Measurements from ENCODE around the gene RHOBTB3. TPM values are rescaled to one million over a fixed set of nuclear protein-coding genes. Genes with fewer than 3 reads are reported as not detected.

The RHOBTB3 gene
- total RNA-seq, 1 experiment from 2014 or later: 6.8 TPM

DNA sequence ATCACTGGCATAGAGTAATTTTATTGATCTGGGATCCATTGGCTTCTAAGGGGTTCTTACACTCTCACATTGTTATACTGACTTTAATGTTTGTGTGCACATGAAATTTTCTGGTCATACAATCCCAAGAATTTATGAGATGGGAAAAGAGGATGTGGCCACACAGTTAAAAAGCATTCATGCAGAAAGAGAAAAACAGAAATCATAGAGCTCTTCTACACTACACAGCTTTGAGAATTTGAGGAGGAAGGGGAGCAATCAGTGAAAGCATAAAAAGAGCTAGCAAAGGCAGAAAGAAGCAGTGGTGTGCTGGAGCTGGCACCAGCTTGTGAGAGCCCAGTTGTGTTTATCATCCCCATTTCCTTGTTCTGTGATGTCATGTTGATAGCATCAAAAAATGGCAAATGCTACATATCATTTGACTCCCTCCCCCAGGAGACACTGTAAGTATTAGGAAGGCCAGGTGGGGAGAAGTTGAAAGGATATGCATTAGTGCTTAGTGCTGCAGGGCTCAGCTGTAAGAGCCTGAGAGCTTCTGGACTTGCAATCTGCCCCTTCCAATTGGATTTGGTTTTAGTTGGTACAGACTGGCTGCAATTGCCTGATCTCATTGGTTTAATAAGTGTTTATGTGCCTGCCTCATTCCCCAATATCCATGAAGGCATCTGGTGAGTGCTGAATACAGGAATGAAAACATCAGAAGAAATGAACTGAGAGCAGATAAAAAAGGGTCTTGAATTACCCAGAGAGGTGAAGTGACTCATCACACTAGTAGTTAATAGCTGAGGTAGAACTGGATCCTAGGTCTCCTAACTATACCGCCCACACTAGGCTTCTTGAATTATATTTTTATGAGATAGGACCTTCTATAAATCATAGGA, 30.9 kb downstream of the RHOBTB3 start:
- no peak overlapping the region for H4K5ac ChIP-seq (ENCODE audit: insufficient read length, low read depth, low read length)
- H4K20me1 ChIP-seq (ENCODE audit: control insufficient read depth, insufficient read depth, insufficient read length): no peaks in the 10 kb centered on the region
- no peaks in the 10 kb centered on the region for H3K27me3 Mint-ChIP-seq (ENCODE audit: low read depth)
- H3K79me2 ChIP-seq (ENCODE audit: insufficient read depth, low read length): no peaks in the 10 kb centered on the region
- no peak overlapping the region for H2BK12ac ChIP-seq (ENCODE audit: insufficient read length, low read depth, low read length)
- no peak overlapping the region for H3T11ph ChIP-seq (ENCODE audit: low read length)
- H3K56ac ChIP-seq (ENCODE audit: insufficient read length, low read depth, low read length): no peak overlapping the region
- H4K91ac ChIP-seq (ENCODE audit: insufficient read length, low read depth, low read length): no peak overlapping the region
- H3K14ac ChIP-seq (ENCODE audit: insufficient read depth, low read length): no peak overlapping the region
- H4K8ac ChIP-seq (replicated peaks; ENCODE audit: insufficient read length, low read depth, low read length): no peak overlapping the region
- no peak overlapping the region for H3K27ac ChIP-seq (ENCODE audit: insufficient read length, low read depth, low read length)
- no peak overlapping the region for H2BK120ac ChIP-seq (ENCODE audit: low read depth, low read length, poor library complexity, severe bottlenecking)
- no peak overlapping the region for H2AK5ac ChIP-seq (ENCODE audit: insufficient read length, low read length)
- no CpG with 5 or more reads among the region's 1 CpG for WGBS (ENCODE audit: extremely low coverage, insufficient read length, low lambda C conversion rate)
- H2BK15ac ChIP-seq (ENCODE audit: low read depth, low read length): no peak overlapping the region
- DNase-seq: no peak
- no peaks in the 10 kb centered on the region for H3K79me1 ChIP-seq (ENCODE audit: insufficient read depth, low read depth, low read length, poor library complexity, severe bottlenecking)
- H3K9me3 ChIP-seq (ENCODE audit: control insufficient read depth, low read depth, low read length): no peaks in the 10 kb centered on the region
- H3K18ac ChIP-seq (ENCODE audit: insufficient read length, low read depth, low read length): no peak overlapping the region
- H3K9ac ChIP-seq (ENCODE audit: extremely low read depth, insufficient read length, low read length): no peak overlapping the region
- no peaks in the 10 kb centered on the region for H3K27me3 ChIP-seq (ENCODE audit: insufficient read depth, low read length)
- TF ChIP-seq, protein P1, sequence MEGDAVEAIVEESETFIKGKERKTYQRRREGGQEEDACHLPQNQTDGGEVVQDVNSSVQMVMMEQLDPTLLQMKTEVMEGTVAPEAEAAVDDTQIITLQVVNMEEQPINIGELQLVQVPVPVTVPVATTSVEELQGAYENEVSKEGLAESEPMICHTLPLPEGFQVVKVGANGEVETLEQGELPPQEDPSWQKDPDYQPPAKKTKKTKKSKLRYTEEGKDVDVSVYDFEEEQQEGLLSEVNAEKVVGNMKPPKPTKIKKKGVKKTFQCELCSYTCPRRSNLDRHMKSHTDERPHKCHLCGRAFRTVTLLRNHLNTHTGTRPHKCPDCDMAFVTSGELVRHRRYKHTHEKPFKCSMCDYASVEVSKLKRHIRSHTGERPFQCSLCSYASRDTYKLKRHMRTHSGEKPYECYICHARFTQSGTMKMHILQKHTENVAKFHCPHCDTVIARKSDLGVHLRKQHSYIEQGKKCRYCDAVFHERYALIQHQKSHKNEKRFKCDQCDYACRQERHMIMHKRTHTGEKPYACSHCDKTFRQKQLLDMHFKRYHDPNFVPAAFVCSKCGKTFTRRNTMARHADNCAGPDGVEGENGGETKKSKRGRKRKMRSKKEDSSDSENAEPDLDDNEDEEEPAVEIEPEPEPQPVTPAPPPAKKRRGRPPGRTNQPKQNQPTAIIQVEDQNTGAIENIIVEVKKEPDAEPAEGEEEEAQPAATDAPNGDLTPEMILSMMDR (conservative IDR thresholded peaks at IDR 0.05): no peak
- H2BK20ac ChIP-seq (ENCODE audit: low read depth, low read length, poor library complexity, severe bottlenecking): no peak overlapping the region
- H2AFZ ChIP-seq (ENCODE audit: low read length): no peak overlapping the region
- no peak overlapping the region for H2BK5ac ChIP-seq (ENCODE audit: insufficient read length, low read length)
- H3K4me1 Mint-ChIP-seq: 0 out of 4 replicates have a peak, but pooled peaks cover 0 to 2% of the 10 kb centered on the region in 2 experiments
- H3K4me1 ChIP-seq (ENCODE audit: insufficient read depth, low read length): no peaks in the 10 kb centered on the region
- no peak overlapping the region for H3K4me3 Mint-ChIP-seq
- no peak overlapping the region for H3K4ac ChIP-seq (ENCODE audit: low read depth, low read length)
- H3K4me2 ChIP-seq (ENCODE audit: insufficient read depth, insufficient read length, low read length): no peak overlapping the region
- H3K23ac ChIP-seq (ENCODE audit: insufficient read length, low read depth, low read length): no peak overlapping the region
- H3K9me3 Mint-ChIP-seq: no peaks in the 10 kb centered on the region
- no peaks in the 10 kb centered on the region for H3K23me2 ChIP-seq (ENCODE audit: insufficient read length, low read depth, low read length, poor library complexity, severe bottlenecking)
- peak overlapping the region in 1 of 3 experiments; percentile 1; a peak in 2 of 7 replicates for H3K27ac Mint-ChIP-seq
- no peaks in the 10 kb centered on the region for H3K36me3 Mint-ChIP-seq (ENCODE audit: insufficient read depth in 1 of 3, low read depth in 3 of 3)
